GM21515 (cell line): ENCODE results near the gene MFAP2.
"Not testable (repeated sequence)": the region's sequence is repeated elsewhere in the genome, so short reads cannot be mapped to it uniquely, and the experiment has no call there.

Source experiments
- ATAC-seq: cut with Tn5 transposase; IDR thresholded peaks from one replicate; pipeline ENCODE4 v1.9.1; 2021; ENCODE audit not compliant: unreplicated experiment

Gene MFAP2

DNA sequence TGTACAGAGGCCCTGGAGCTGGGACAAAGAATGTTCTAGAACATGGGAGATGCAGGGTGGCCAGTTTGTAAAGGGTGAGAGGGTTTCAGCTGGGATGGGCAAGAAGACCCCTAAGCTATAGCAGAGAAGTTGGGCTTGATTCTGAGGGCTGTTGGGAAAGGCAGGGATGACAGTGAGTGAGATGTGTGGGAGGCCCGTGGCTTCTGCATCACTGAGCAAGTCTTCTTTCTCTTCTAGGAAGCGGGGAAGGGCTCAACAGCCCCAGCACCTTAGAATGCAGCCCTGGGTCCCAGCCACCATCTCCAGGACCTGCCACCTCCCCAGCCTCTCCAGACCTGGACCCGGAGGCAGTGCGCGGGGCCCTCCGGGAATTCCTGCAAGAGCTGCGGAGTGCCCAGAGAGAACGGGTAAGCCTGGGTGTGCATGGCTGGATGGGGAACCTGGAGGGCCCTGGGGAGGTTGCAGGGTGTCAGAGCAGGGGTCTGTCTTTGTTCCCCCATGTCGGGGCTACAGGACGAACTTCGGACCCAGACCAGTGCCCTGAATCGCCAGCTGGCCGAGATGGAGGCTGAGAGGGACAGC lies 14.8 kb downstream of the MFAP2 start:
- no peak for ATAC-seq

DNA sequence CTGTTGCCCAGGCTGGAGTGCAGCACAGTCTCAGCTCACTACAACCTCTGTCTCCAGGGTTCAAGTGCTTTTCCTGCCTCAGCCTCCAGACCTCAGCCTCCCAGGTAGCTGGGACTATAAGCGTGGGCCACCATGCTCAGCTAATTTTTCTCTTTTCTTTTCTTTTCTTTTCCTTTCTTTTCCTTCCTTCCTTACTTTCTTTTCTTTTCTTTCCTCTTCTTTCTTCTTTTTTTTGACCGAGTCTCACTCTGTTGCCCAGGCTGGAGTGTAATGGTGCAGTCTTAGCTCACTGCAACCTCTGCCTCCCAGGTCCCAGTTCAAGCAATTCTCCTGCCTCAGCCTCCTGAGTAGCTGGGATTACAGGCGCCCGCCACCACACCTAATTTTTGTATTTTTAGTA lies 16.3 kb downstream of the MFAP2 start:
- not testable (repeated sequence) for ATAC-seq

- no peak for ATAC-seq
Observed at GRCh38 chr1:16961297-16962133, 18.9 kb downstream of the MFAP2 start.

GRCh38 chr1:16960560-16961296 lies 19.7 kb downstream of the MFAP2 start:
- no peak for ATAC-seq

- no peak for ATAC-seq
Observed at GRCh38 chr1:16958475-16958874, 21.9 kb downstream of the MFAP2 start.

- ATAC-seq: no peak
Observed at GRCh38 chr1:16957731-16958130, 22.7 kb downstream of the MFAP2 start.

GRCh38 chr1:16956775-16957174 lies 23.6 kb downstream of the MFAP2 start:
- no peak for ATAC-seq

DNA sequence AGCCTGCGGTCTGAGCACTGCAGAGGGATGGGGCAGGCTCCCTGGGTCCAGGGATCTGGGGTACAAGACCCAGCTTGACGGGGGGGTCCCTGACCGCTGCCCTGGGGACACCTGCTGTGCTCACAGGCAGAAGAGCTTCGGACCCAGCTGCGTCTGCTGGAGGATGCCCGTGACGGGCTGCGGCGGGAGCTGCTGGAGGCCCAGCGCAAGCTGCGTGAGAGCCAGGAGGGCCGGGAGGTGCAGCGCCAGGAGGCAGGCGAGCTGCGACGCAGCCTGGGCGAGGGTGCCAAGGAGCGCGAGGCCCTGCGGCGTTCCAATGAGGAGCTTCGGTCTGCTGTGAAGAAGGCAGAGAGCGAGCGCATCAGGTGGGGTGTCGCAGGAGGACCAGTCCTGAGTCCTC lies 25.2 kb downstream of the MFAP2 start:
- no peak for ATAC-seq

DNA sequence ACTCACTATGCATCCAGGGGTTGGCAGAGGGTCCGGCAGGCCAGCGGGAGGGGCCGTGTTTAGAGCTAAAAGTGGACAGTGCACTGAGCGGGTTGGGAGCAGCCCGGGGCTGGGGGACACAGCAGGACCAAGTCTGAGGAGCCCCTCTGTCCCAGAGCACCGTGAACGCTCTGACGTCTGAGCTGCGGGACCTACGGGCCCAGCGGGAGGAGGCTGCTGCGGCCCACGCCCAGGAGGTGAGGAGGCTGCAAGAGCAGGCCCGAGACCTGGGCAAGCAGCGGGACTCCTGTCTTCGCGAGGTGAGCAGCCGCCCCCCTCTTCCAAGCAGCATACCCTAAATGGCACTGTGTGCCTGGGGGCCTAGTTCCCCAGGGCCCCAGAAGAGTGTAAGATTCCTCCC lies 25.8 kb downstream of the MFAP2 start:
- ATAC-seq: no peak

GRCh38 chr1:16952376-16952775 lies 28.0 kb downstream of the MFAP2 start:
- not testable (repeated sequence) for ATAC-seq

- ATAC-seq: not testable (repeated sequence)
Observed at GRCh38 chr1:16949026-16949425, 31.4 kb downstream of the MFAP2 start.

GRCh38 chr1:16948282-16948891 lies 32.0 kb downstream of the MFAP2 start:
- ATAC-seq: not testable (repeated sequence)

DNA sequence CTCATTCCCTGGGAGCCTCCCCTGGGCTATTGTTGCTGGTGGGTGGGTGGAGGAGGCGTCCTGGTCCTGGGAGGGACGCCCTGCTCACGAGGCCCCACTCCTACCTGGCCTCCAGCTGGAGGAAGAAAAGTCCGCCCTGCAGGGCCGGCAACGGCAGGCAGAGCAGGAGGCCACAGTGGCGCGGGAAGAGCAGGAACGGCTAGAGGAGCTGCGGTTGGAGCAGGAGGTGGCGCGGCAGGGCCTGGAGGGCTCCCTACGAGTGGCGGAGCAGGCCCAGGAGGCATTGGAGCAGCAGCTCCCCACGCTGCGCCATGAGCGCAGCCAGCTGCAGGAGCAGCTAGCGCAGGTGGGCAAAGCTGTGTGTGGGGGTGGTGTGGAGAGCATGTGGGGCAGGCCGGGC lies 33.8 kb downstream of the MFAP2 start:
- ATAC-seq: no peak

GRCh38 chr1:16946185-16946584 lies 34.2 kb downstream of the MFAP2 start:
- not testable (repeated sequence) for ATAC-seq

DNA sequence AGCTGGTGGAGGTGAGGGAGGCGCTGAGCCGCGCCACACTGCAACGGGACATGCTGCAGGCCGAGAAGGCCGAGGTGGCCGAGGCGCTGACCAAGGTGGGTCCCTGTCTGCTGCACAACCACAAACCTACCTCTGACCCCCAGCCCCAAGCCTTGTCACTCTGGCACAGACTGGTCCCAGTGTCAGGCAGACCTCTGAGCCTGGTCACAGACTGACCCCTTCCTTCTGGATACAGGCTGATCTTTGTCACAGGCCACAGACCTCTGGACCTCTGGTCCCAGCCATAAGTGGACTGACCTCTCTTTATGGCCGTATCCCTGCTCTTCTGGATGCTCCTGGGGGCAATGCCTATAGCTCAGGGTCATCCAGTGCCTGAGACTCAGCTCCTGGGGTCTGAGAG lies 34.9 kb downstream of the MFAP2 start:
- ATAC-seq: not testable (repeated sequence)

- no peak for ATAC-seq
Observed at GRCh38 chr1:16944038-16944437, 36.4 kb downstream of the MFAP2 start.

DNA sequence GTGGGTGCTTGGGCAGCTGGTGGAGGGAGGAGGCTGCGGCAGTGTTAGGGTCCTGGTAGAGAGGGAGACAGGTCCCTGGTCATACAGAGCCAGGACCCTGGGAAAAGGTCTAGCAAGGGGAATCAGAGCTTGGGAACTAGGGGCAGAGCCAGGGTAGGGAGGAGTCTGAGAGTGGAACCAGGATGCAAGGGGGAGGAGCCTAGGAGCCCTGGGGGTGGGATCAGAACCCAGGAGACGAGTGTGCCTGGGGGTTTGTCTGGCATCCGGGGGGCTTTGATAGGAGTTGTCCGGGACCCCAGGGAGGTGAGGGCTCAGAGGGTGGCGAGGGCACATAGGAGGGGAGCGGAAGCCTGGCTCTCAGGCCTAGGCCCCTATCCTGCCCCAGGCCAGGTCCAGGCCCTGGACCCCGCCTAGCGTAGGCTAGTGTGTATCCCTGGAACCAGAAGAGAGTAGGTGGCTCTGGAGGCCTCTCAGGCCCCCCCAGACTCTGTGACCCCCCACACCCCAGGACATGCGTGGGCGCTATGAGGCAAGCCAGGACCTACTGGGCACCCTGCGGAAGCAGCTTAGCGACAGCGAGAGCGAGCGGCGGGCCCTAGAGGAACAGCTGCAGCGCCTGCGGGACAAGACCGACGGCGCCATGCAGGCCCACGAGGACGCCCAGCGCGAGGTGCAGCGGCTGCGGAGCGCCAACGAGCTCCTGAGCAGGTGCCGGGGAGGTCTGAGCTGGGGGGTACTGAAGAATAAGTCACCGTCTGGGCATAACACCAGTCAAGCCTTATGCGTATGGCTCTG lies 40.8 kb downstream of the MFAP2 start:
- ATAC-seq: not testable (repeated sequence)

DNA sequence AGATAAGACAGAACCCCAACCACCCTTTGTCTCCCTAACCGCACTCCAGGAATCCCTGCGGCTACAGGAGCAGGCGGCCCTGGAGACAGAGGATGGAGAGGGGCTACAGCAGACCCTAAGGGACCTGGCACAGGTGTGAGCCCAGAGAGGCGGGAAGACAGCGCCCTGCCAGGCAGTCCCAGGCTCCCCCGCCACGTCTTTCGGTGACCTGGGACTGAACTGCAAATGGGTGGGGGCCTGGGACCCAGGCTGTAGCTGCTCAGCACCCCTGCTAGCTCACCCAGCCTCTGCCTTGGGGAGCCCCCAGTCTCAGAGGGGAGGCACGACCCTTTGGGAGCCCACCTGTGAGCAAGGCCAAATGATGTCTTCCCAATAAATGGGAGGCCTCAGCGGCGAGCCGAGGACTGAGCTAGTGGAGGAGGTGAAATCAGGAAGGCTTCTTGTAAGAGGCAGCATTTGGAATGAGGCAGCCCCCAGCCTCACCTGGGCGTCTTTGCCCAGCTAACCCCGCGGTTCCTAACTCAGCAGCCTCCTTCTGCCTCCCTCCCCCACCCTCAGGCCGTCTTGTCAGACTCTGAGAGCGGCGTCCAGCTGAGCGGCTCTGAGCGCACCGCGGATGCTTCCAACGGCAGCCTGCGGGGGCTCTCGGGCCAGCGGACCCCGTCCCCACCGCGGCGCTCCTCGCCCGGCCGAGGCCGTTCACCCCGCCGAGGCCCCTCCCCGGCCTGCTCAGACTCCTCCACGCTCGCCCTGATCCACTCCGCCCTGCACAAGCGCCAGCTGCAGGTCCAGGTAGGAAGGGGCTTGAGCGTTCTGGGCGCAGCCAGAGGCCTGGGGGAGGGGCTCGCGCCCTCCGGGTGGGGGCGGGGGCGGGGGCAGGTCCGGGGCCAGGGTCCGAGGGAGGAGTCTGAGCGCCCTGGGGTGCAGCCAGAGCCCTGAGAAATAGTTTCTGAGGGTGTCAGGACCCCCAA lies 41.8 kb downstream of the MFAP2 start:
- ATAC-seq: no peak

DNA sequence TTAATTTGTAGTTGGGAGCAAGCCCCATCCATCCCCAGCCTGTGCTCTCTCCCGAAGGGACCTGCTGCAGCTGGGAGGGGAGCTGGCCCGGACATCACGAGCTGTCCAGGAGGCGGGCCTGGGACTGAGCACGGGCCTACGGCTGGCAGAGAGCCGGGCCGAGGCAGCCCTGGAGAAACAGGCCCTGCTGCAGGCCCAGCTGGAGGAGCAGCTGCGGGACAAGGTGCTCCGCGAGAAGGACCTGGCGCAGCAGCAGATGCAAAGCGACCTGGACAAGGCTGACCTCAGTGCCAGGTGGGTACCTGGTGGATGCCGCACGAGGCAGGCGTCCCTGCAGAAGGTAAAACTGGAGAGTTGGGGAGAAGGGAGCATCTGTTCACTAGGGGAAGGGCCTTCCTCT lies 43.8 kb downstream of the MFAP2 start:
- ATAC-seq: not testable (repeated sequence)
